Limb (tissue), 2 donors: ENCODE results near the gene EIF5.

Experiments used
- DNase-seq, 2 donors: peaks; one replicate each; pipeline ENCODE4 v3.0.0-alpha.2; 2016; ENCODE audit errors: extremely low spot score in 2 of 2

EIF5 gene

GRCh38 chr14:103393676-103394626 is 59.9 kb downstream of the EIF5 start:
- no peak for DNase-seq
